Effector memory CD4-positive, alpha-beta T cell (primary cell): Measurements from ENCODE around the gene DISC1.

ENCODE experiments used
- DNase-seq, 3 donors: peaks; one replicate each; pipeline ENCODE4 v3.0.0-alpha.2; 2020
- H3K27ac ChIP-seq: 2 replicates; pipeline ENCODE4 v1.7.0; 2013; ENCODE audit warnings: mild to moderate bottlenecking, low read length, moderate library complexity; ENCODE audit not compliant: insufficient read depth, poor library complexity, severe bottlenecking
- H3K27me3 ChIP-seq: replicated peaks from 2 replicates; pipeline ENCODE4 v1.7.0; 2013; ENCODE audit warnings: mild to moderate bottlenecking, low read length; ENCODE audit not compliant: insufficient read depth, control insufficient read depth, poor library complexity, severe bottlenecking
- H3K36me3 ChIP-seq: 2 replicates; pipeline ENCODE4 v1.7.0; 2013; ENCODE audit warnings: mild to moderate bottlenecking, low read length, moderate library complexity; ENCODE audit not compliant: control insufficient read depth, insufficient read depth
- H3K4me1 ChIP-seq: 2 replicates; pipeline ENCODE4 v1.7.0; 2013; ENCODE audit warnings: low read length, mild to moderate bottlenecking; ENCODE audit not compliant: control insufficient read depth, insufficient read depth, poor library complexity, severe bottlenecking
- H3K4me3 ChIP-seq: 2 replicates; pipeline ENCODE4 v1.7.0; 2013; ENCODE audit warnings: low read length, low read depth, mild to moderate bottlenecking; ENCODE audit not compliant: insufficient read depth, poor library complexity, severe bottlenecking
- H3K9me3 ChIP-seq: 2 replicates; pipeline ENCODE4 v1.7.0; 2013; ENCODE audit warnings: mild to moderate bottlenecking, low read length, moderate library complexity; ENCODE audit not compliant: control insufficient read depth

Gene DISC1

GRCh38 chr1:231976231-231976630 is 349.6 kb downstream of the DISC1 start:
- Histone ChIP-seq H3K4me3 (no peak overlapping the region), H3K9me3 (peaks cover 5% of the 10 kb centered on the region), H3K27ac (no peak overlapping the region), H3K4me1 (no peaks in the 10 kb centered on the region), H3K27me3 (no peaks in the 10 kb centered on the region), H3K36me3 (no peaks in the 10 kb centered on the region)
- DNase-seq: no peak

GRCh38 chr1:231981675-231982074 is 355.1 kb downstream of the DISC1 start:
- Histone ChIP-seq H3K4me1 (no peaks in the 10 kb centered on the region), H3K27ac (no peak overlapping the region), H3K27me3 (no peaks in the 10 kb centered on the region), H3K4me3 (no peak overlapping the region), H3K36me3 (no peaks in the 10 kb centered on the region), H3K9me3 (peaks cover 5% of the 10 kb centered on the region)
- no peak for DNase-seq

GRCh38 chr1:231982871-231983587 is 356.4 kb downstream of the DISC1 start:
- no peak for DNase-seq
- H3K27ac ChIP-seq: no peak overlapping the region
- H3K4me1 ChIP-seq: no peaks in the 10 kb centered on the region

GRCh38 chr1:231983588-231984193 is 357.1 kb downstream of the DISC1 start:
- no peak for DNase-seq
- Histone ChIP-seq H3K4me1 (no peaks in the 10 kb centered on the region), H3K27ac (no peak overlapping the region), H3K9me3 (no peaks in the 10 kb centered on the region), H3K36me3 (no peaks in the 10 kb centered on the region), H3K4me3 (no peak overlapping the region), H3K27me3 (no peaks in the 10 kb centered on the region)

More at GRCh38 chr1:231982871-231983587, 356.4 kb downstream of the DISC1 start:
- Histone ChIP-seq H3K4me3 (no peak overlapping the region), H3K36me3 (no peaks in the 10 kb centered on the region), H3K27me3 (no peaks in the 10 kb centered on the region), H3K9me3 (no peaks in the 10 kb centered on the region)

GRCh38 chr1:231985296-231986023 is 358.9 kb downstream of the DISC1 start:
- no peaks in the 10 kb centered on the region for H3K9me3 ChIP-seq
- H3K4me1 ChIP-seq: no peaks in the 10 kb centered on the region
- no peaks in the 10 kb centered on the region for H3K36me3 ChIP-seq
- no peak for DNase-seq
- H3K27ac ChIP-seq: no peak overlapping the region
- H3K4me3 ChIP-seq: no peak overlapping the region
- H3K27me3 ChIP-seq: no peaks in the 10 kb centered on the region

GRCh38 chr1:231986631-231987336 is 360.2 kb downstream of the DISC1 start:
- no peak overlapping the region for H3K27ac ChIP-seq
- no peaks in the 10 kb centered on the region for H3K36me3 ChIP-seq
- no peaks in the 10 kb centered on the region for H3K9me3 ChIP-seq
- no peaks in the 10 kb centered on the region for H3K27me3 ChIP-seq
- H3K4me3 ChIP-seq: no peak overlapping the region
- no peak for DNase-seq
- no peaks in the 10 kb centered on the region for H3K4me1 ChIP-seq

GRCh38 chr1:231990388-231990787 is 363.8 kb downstream of the DISC1 start:
- Histone ChIP-seq H3K4me3 (no peak overlapping the region), H3K27me3 (no peaks in the 10 kb centered on the region), H3K9me3 (no peaks in the 10 kb centered on the region), H3K4me1 (no peaks in the 10 kb centered on the region), H3K27ac (no peak overlapping the region), H3K36me3 (no peaks in the 10 kb centered on the region)
- no peak for DNase-seq

GRCh38 chr1:231991231-231991630 is 364.6 kb downstream of the DISC1 start:
- no peaks in the 10 kb centered on the region for H3K36me3 ChIP-seq
- H3K27ac ChIP-seq: no peak overlapping the region
- no peaks in the 10 kb centered on the region for H3K27me3 ChIP-seq
- no peaks in the 10 kb centered on the region for H3K9me3 ChIP-seq
- DNase-seq: no peak
- no peak overlapping the region for H3K4me3 ChIP-seq
- H3K4me1 ChIP-seq: no peaks in the 10 kb centered on the region

- Histone ChIP-seq H3K9me3 (no peaks in the 10 kb centered on the region), H3K4me1 (no peaks in the 10 kb centered on the region), H3K27ac (no peak overlapping the region), H3K4me3 (no peak overlapping the region), H3K27me3 (no peaks in the 10 kb centered on the region), H3K36me3 (no peaks in the 10 kb centered on the region)
- no peak for DNase-seq
These were observed 367.4 kb downstream of the DISC1 start for GRCh38 chr1:231993968-231994455.
